HepG2 (cell line): ENCODE measurements around the gene SAPCD2. TPM values are rescaled to one million over a fixed set of nuclear protein-coding genes. Genes with fewer than 3 reads are reported as not detected.

Experiments
- ATAC-seq: fragments of 200-7000 bp; cut with Tn5 transposase; 3 replicates; pipeline ENCODE4 v1.9.1; 2020; ENCODE audit warnings: mild to moderate bottlenecking, moderate library complexity
- BruUV-seq: library from RNA; stranded (reverse); fragments of 400-500 nt; replicated peaks from 2 replicates; lab custom pipeline; 2021; lab: Mats Ljungman, UMichigan
- CTCF ChIA-PET: fragments of 300-600 bp; formaldehyde crosslinking; extraction: SDS; loops from one replicate; lab custom pipeline; 2021; ENCODE audit warnings: low total read pairs, inconsistent platforms, low intra/inter-chr PET ratio; lab: Yijun Ruan, JAX
- POLR2A ChIA-PET: fragments of 350-600 bp; sonication (Branson Sonifier 250); formaldehyde crosslinking; loops from one replicate; lab custom pipeline; 2020; ENCODE audit warnings: antibody characterized with exemption, inconsistent platforms; lab: Yijun Ruan, JAX
- DNase-seq: peaks from one replicate; pipeline ENCODE4 v3.0.0-alpha.2; 2015; ENCODE audit warnings: low spot score
- FAIRE-seq: peaks from 3 replicates; lab custom pipeline; 2011; peaks lifted over from hg19 to GRCh38; lab: Jason Lieb, UNC
- H2AFZ ChIP-seq: one replicate; pipeline ENCODE4 v1.6.1; 2011; ENCODE audit warnings: low read length, inconsistent platforms
- H3K27ac ChIP-seq: fragments of 300-600 bp; 3 replicates; pipeline ENCODE4 v1.8.0; 2011; ENCODE audit warnings: mixed run types, mild to moderate bottlenecking, mixed read lengths, low read length, inconsistent platforms; ENCODE audit not compliant: insufficient read depth; ENCODE audit errors: extremely low read length
- H3K27me3 ChIP-seq, 2 experiments: fragments of 200-600 bp in 1 of 2; 2 replicates in 1 of 2; 3 replicates in 1 of 2; pipeline versions ENCODE4 v1.6.0 to v1.8.0; 2011; ENCODE audit warnings: low read length in 2 of 2, mild to moderate bottlenecking in 2 of 2, moderate library complexity in 2 of 2, inconsistent platforms in 1 of 2; ENCODE audit not compliant: insufficient read depth in 2 of 2, control insufficient read depth in 1 of 2
- H3K36me3 ChIP-seq, 2 experiments: fragments of 200-600 bp in 1 of 2; replicated peaks in 1 of 2; 2 replicates in 1 of 2; 3 replicates in 1 of 2; pipeline versions ENCODE4 v1.5.1 to v1.8.0; 2011; ENCODE audit warnings: low read length in 2 of 2, inconsistent platforms in 1 of 2; ENCODE audit not compliant: insufficient read depth in 2 of 2, control insufficient read depth in 1 of 2
- H3K4me1 ChIP-seq: 2 replicates; pipeline ENCODE4 v1.5.1; 2012; ENCODE audit warnings: low read length, inconsistent platforms; ENCODE audit not compliant: insufficient read depth
- H3K4me2 ChIP-seq: 2 replicates; pipeline ENCODE4 v1.6.0; 2011; ENCODE audit warnings: low read depth, low read length, inconsistent platforms
- H3K4me3 ChIP-seq, 3 experiments: fragments of 200-600 bp in 1 of 3; sonication (generic), shearing (Covaris generic) in 1 of 3; replicated peaks in 1 of 3; 2 replicates each; pipeline ENCODE4 v1.5.1; 2011 to 2016; ENCODE audit warnings: low read length in 3 of 3, inconsistent platforms in 2 of 3, low read depth in 2 of 3, mild to moderate bottlenecking in 2 of 3, control low read depth in 1 of 3, mixed read lengths in 1 of 3; ENCODE audit not compliant: insufficient read depth in 1 of 3
- H3K79me2 ChIP-seq: one replicate; pipeline ENCODE4 v1.6.1; 2011; ENCODE audit warnings: low read length, inconsistent platforms; ENCODE audit not compliant: insufficient read depth
- H3K9ac ChIP-seq: 2 replicates; pipeline ENCODE4 v1.6.0; 2011; ENCODE audit warnings: mild to moderate bottlenecking, low read depth, low read length, inconsistent platforms; ENCODE audit not compliant: insufficient read depth
- H3K9me3 ChIP-seq: 2 replicates; pipeline ENCODE4 v1.5.1; 2012; ENCODE audit warnings: mild to moderate bottlenecking, low read length
- H4K20me1 ChIP-seq: 2 replicates; pipeline ENCODE4 v1.6.0; 2011; ENCODE audit warnings: inconsistent platforms, mild to moderate bottlenecking, low read length, moderate library complexity; ENCODE audit not compliant: insufficient read depth
- ESRRA ChIP-seq: sonication (generic); formaldehyde crosslinking; IDR thresholded peaks from 2 replicates; pipeline ENCODE4 v1.5.1; 2020; ENCODE audit warnings: mild to moderate bottlenecking, low read depth, missing genetic modification reagents
- HMG20A ChIP-seq: IDR thresholded peaks from 2 replicates; pipeline ENCODE4 v1.6.1; 2016; ENCODE audit warnings: borderline replicate concordance
- KDM2A ChIP-seq: sonication (generic); formaldehyde crosslinking; IDR thresholded peaks from 2 replicates; pipeline ENCODE4 v1.4.0; 2020; ENCODE audit warnings: low read depth, missing genetic modification reagents, borderline replicate concordance
- KDM5A ChIP-seq: fragments of 200-600 bp; sonication (generic); IDR thresholded peaks from 2 replicates; pipeline ENCODE4 v1.7.0; 2018; ENCODE audit warnings: antibody characterized with exemption, mild to moderate bottlenecking, low read length, borderline replicate concordance
- PCBP1 ChIP-seq: fragments of 200-400 bp; formaldehyde crosslinking; IDR thresholded peaks from 2 replicates; pipeline ENCODE4 v1.6.1; 2017; ENCODE audit warnings: mild to moderate bottlenecking, low read depth, low read length, borderline replicate concordance
- RAD21 ChIP-seq: fragments of 450-650 bp; formaldehyde crosslinking; IDR thresholded peaks from 2 replicates; pipeline ENCODE4 v1.5.0; 2020; ENCODE audit warnings: mild to moderate bottlenecking
- RARA ChIP-seq: IDR thresholded peaks from 2 replicates; pipeline ENCODE4 v1.6.1; 2016; ENCODE audit warnings: missing genetic modification reagents, missing compliant biosample characterization
- ZBTB26 ChIP-seq: IDR thresholded peaks from 2 replicates; pipeline ENCODE4 v1.6.1; 2016; ENCODE audit warnings: missing compliant biosample characterization, missing genetic modification reagents, borderline replicate concordance
- ZBTB37 ChIP-seq: sonication (generic); formaldehyde crosslinking; IDR thresholded peaks from 2 replicates; pipeline ENCODE4 v1.4.0; 2020; ENCODE audit warnings: mild to moderate bottlenecking, missing genetic modification reagents
- ZNF142 ChIP-seq: sonication (generic); formaldehyde crosslinking; IDR thresholded peaks from 2 replicates; pipeline ENCODE4 v1.4.0; 2020; ENCODE audit warnings: missing genetic modification reagents
- ZNF44 ChIP-seq: sonication (generic); formaldehyde crosslinking; IDR thresholded peaks from 2 replicates; pipeline ENCODE4 v1.5.1; 2020; ENCODE audit warnings: mild to moderate bottlenecking, missing genetic modification reagents
- ZNF749 ChIP-seq: sonication (generic); formaldehyde crosslinking; IDR thresholded peaks from 2 replicates; pipeline ENCODE4 v1.8.0; 2022; ENCODE audit warnings: mild to moderate bottlenecking, missing genetic modification reagents, moderate library complexity, borderline replicate concordance
- WGBS: methylation state at CpG from one replicate; pipeline ENCODE4 v1.1.6; 2017; ENCODE audit warnings: low lambda C conversion rate; 5-methylcytosine and 5-hydroxymethylcytosine counted together
- in situ Hi-C: cut with HindIII; loops from 2 replicates; pipeline ENCODE4 v1.10.0; 2017; ENCODE audit warnings: low pct_unique_long_range_greater_than_20kb; ENCODE audit not compliant: extremely low pct_ligation_motif_present
- intact Hi-C: fragments of 100-400 bp; cut with micrococcal nuclease; formaldehyde crosslinking; loops from one replicate; pipeline ENCODE4 v1.10.0; 2022; ENCODE audit not compliant: unreplicated experiment
- polyA plus RNA-seq, 8 experiments: library from polyadenylated mRNA; depleted of rRNA in 3 of 8; stranded (reverse) in 7 of 8; unstranded in 1 of 8; fragments of >200 nt; fragmentation: Illumina TruSeq in 4 of 8; extraction: Trizol in 4 of 8; gene quantifications; 2 replicates each; pipeline versions ENCODE4 v1.2.1 to v1.2.3, GENCODE V29; 2011 to 2016; ENCODE audit warnings: low read depth in 4 of 8, missing spikeins in 1 of 8, mixed read lengths in 1 of 8; ENCODE audit not compliant: insufficient read depth in 1 of 8
- total RNA-seq, 5 experiments: library from RNA; depleted of rRNA; stranded (reverse); fragments of >200 nt; fragmentation: Illumina TruSeq; extraction: Trizol; gene quantifications; 2 replicates each; pipeline ENCODE4 v1.2.3, GENCODE V29; 2016; ENCODE audit warnings: low read depth in 1 of 5

Gene SAPCD2
- total and polyA plus RNA-seq, 2 of the 13 experiments (the other 11 are each of a cell fraction or from before 2014, with no cell fraction given) = 21.9 to 42.8 TPM

- intact Hi-C loops (no loop called here), in situ Hi-C loops (no loop called here)
- peaks cover 25% of the 10 kb centered on the region for H3K4me1 ChIP-seq
- peak; percentile 4 for FAIRE-seq
- no peak overlapping the region for H3K4me2 ChIP-seq
- H3K4me3 ChIP-seq = no peak overlapping the region
- H3K79me2 ChIP-seq = peaks cover 8% of the 10 kb centered on the region
- no peaks in the 10 kb centered on the region for H3K9me3 ChIP-seq
- H3K9ac ChIP-seq = no peak overlapping the region
- peaks cover 3 to 16% of the 10 kb centered on the region in 2 experiments; a peak in 2 of 5 replicates for H3K36me3 ChIP-seq
- peak; percentile 41 for DNase-seq
- ATAC-seq = peak; percentile 33
- 96% methylated on average over 17 of the region's 55 CpGs for WGBS
- CTCF ChIA-PET = interaction anchor here (1.0 to 1.3 kb wide), 3 partner anchors 10 to 18 kb away, joined by 3 to 16 read pairs (median 11); partner anchors contain the start of genes ENTPD2 and NPDC1
- no peak overlapping the region for H3K27ac ChIP-seq
- POLR2A ChIA-PET = interaction anchor here (1.0 to 1.1 kb wide), 3 partner anchors 9 to 22 kb away, joined by 3 to 15 read pairs (median 6); partner anchors contain the start of genes ENTPD2 and MAN1B1
- no TSS peak for BruUV-seq
- no peaks in the 10 kb centered on the region; a peak in 1 of 5 replicates for H3K27me3 ChIP-seq
- peaks cover 3% of the 10 kb centered on the region; the same call in 1 of the 2 replicates for H4K20me1 ChIP-seq
- no peak overlapping the region for H2AFZ ChIP-seq
- TF ChIP-seq ZNF142 (no peak), PCBP1 (no peak), ZNF44 (CRISPR knock-in tag) (no peak), ZBTB26 (CRISPR knock-in tag) (0 out of 2 replicates have a peak, but pooled peaks have one; percentile 32), KDM2A (CRISPR knock-in tag) (peak; percentile 92), ZNF749 (CRISPR knock-in tag) (0 out of 2 replicates have a peak, but pooled peaks have one; percentile 39), HMG20A (CRISPR knock-in tag) (no peak), ZBTB37 (CRISPR knock-in tag) (no peak), ESRRA (CRISPR knock-in tag) (0 out of 2 replicates have a peak, but pooled peaks have one; percentile 53), RARA (CRISPR knock-in tag) (no peak), RAD21 (peak; percentile 88), KDM5A (no peak)
Measured at GRCh38 chr9:137064027-137064879, 6.1 kb downstream of the SAPCD2 start.
